DND-41 (cell line): ENCODE measurements around the gene KCTD20.

Source experiments
- ATAC-seq: fragments of 200-7000 bp; cut with Tn5 transposase; 3 replicates; pipeline ENCODE4 v1.9.1; 2021; ENCODE audit warnings: low read depth; ENCODE audit not compliant: insufficient read depth
- DNase-seq: peaks from one replicate; pipeline ENCODE4 v3.0.0-alpha.2; 2020
- H2AFZ ChIP-seq: 2 replicates; pipeline ENCODE4 v1.6.0; 2012; ENCODE audit warnings: low read depth, low read length
- H3K27ac ChIP-seq: 2 replicates; pipeline ENCODE4 v1.5.1; 2012; ENCODE audit warnings: low read length, inconsistent platforms
- H3K27me3 ChIP-seq: fragments of 200-600 bp; sonication (generic); 2 replicates; pipeline ENCODE4 v1.6.0; 2012; ENCODE audit warnings: low read length, mild to moderate bottlenecking, inconsistent platforms; ENCODE audit not compliant: insufficient read depth, poor library complexity
- H3K36me3 ChIP-seq: 2 replicates; pipeline ENCODE4 v1.5.1; 2012; ENCODE audit warnings: low read length, inconsistent platforms; ENCODE audit not compliant: insufficient read depth
- H3K4me1 ChIP-seq: 2 replicates; pipeline ENCODE4 v1.5.1; 2012; ENCODE audit warnings: mild to moderate bottlenecking, low read length; ENCODE audit not compliant: insufficient read depth
- H3K4me2 ChIP-seq: 2 replicates; pipeline ENCODE4 v1.6.0; 2012; ENCODE audit warnings: mild to moderate bottlenecking, moderate library complexity, low read length, inconsistent platforms; ENCODE audit not compliant: insufficient read depth
- H3K4me3 ChIP-seq, 2 experiments: fragments of 200-600 bp in 1 of 2; shearing (Covaris generic) in 1 of 2; 2 replicates each; pipeline ENCODE4 v1.5.1; 2012 to 2016; ENCODE audit warnings: inconsistent platforms in 2 of 2, low read length in 2 of 2, mild to moderate bottlenecking in 2 of 2, low read depth in 1 of 2, moderate library complexity in 1 of 2
- H3K79me2 ChIP-seq: 2 replicates; pipeline ENCODE4 v1.6.0; 2012; ENCODE audit warnings: low read length, inconsistent platforms; ENCODE audit not compliant: insufficient read depth
- H3K9ac ChIP-seq: 2 replicates; pipeline ENCODE4 v1.6.0; 2012; ENCODE audit warnings: low read depth, mild to moderate bottlenecking, inconsistent platforms, low read length, moderate library complexity
- H3K9me3 ChIP-seq: 2 replicates; pipeline ENCODE4 v1.5.1; 2012; ENCODE audit warnings: low read length, moderate library complexity, mild to moderate bottlenecking, inconsistent platforms; ENCODE audit not compliant: insufficient read depth, severe bottlenecking
- H4K20me1 ChIP-seq: 2 replicates; pipeline ENCODE4 v1.6.0; 2012; ENCODE audit warnings: low read length; ENCODE audit not compliant: insufficient read depth
- CTCF ChIP-seq: IDR thresholded peaks from 2 replicates; pipeline ENCODE4 v1.5.1; 2012; ENCODE audit warnings: borderline replicate concordance, low read length, moderate library complexity, mild to moderate bottlenecking; ENCODE audit not compliant: poor library complexity, severe bottlenecking; ENCODE audit errors: extremely low read depth
- EZH2 ChIP-seq: IDR thresholded peaks from 3 replicates; pipeline ENCODE4 v1.6.1; 2012; ENCODE audit warnings: borderline replicate concordance, low read depth, mild to moderate bottlenecking, moderate library complexity, low read length, inconsistent platforms; ENCODE audit not compliant: severe bottlenecking

The KCTD20 gene

GRCh38 chr6:36430351-36430750, 12.4 kb upstream of the KCTD20 start:
- Histone ChIP-seq H4K20me1 (no peaks in the 10 kb centered on the region), H2AFZ (no peak overlapping the region), H3K9me3 (no peaks in the 10 kb centered on the region), H3K27ac (no peak overlapping the region), H3K9ac (no peak overlapping the region), H3K79me2 (no peaks in the 10 kb centered on the region), H3K4me2 (no peak overlapping the region), H3K4me3 (no peak overlapping the region), H3K36me3 (no peaks in the 10 kb centered on the region), H3K27me3 (no peaks in the 10 kb centered on the region), H3K4me1 (no peaks in the 10 kb centered on the region)
- TF ChIP-seq CTCF, result no peak
- no peak for TF ChIP-seq EZH2
- ATAC-seq (no peak), DNase-seq (no peak)

DNA sequence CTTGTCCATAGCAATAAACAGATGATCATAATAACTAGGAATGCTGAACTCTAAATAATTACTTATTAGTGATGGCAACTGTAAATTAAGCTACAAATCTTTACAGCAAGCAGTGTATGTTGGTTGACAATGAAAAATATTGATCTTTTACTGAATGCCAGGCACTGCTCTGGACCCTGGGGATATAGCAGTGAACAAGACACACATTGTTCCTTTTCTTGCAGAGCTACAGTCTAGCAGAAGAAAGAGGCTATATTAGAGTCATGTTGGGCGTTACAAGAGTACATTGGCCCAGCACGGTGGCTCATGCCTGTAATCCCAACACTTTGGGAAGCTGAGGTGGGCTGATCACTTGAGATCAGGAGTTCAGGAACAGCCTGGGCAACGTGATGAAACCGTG, 11.6 kb upstream of the KCTD20 start:
- Histone ChIP-seq H3K9ac (no peak overlapping the region), H3K4me3 (no peak overlapping the region), H3K4me2 (no peak overlapping the region), H2AFZ (no peak overlapping the region), H3K36me3 (no peaks in the 10 kb centered on the region), H3K9me3 (no peaks in the 10 kb centered on the region), H3K79me2 (no peaks in the 10 kb centered on the region), H3K27ac (no peak overlapping the region), H4K20me1 (no peaks in the 10 kb centered on the region), H3K4me1 (no peaks in the 10 kb centered on the region), H3K27me3 (no peaks in the 10 kb centered on the region)
- TF ChIP-seq CTCF (no peak), EZH2 (no peak)
- DNase-seq (no peak), ATAC-seq (no peak)

DNA sequence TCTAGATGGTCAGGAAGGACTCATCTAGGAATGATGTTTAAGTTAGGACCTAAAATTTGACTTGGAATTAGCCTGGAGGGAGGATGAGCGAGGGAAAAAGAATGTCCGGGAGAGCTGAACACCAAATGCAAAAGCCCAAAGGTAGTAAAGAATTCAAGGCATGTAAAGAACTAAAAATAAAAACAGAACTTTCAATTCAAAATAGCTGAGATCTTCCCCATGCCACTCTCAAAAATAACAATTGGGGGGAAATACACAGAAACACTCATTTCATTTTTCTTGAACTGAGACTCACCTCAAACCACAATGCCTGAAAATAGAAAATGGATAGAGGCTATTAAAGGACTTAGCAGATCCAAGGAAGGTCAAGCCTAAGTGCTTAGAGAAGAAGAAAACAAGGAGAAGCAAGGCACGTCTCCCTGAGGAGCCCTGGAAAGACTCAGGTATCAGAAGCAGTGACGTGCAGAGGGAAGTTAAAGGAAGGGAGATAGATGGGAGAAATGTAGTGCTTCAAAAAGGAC, 10.6 kb upstream of the KCTD20 start:
- Histone ChIP-seq H3K9ac (no peak overlapping the region), H2AFZ (no peak overlapping the region), H3K4me3 (no peak overlapping the region), H3K27me3 (no peaks in the 10 kb centered on the region), H3K27ac (no peak overlapping the region), H4K20me1 (no peaks in the 10 kb centered on the region), H3K79me2 (no peaks in the 10 kb centered on the region), H3K36me3 (no peaks in the 10 kb centered on the region), H3K4me1 (no peaks in the 10 kb centered on the region), H3K4me2 (no peak overlapping the region), H3K9me3 (no peaks in the 10 kb centered on the region)
- ATAC-seq, result no peak
- TF ChIP-seq CTCF (no peak), EZH2 (no peak)
- no peak for DNase-seq

- Histone ChIP-seq H3K27ac (no peak overlapping the region), H3K4me2 (no peak overlapping the region), H2AFZ (no peak overlapping the region), H3K9me3 (no peaks in the 10 kb centered on the region), H3K36me3 (no peaks in the 10 kb centered on the region), H3K79me2 (no peaks in the 10 kb centered on the region), H3K4me3 (no peak overlapping the region), H3K4me1 (peaks cover 8% of the 10 kb centered on the region), H3K27me3 (no peaks in the 10 kb centered on the region), H4K20me1 (no peaks in the 10 kb centered on the region), H3K9ac (no peak overlapping the region)
- TF ChIP-seq CTCF, result no peak
- no peak for TF ChIP-seq EZH2
- DNase-seq (no peak), ATAC-seq (no peak)
These were observed 6.3 kb upstream of the KCTD20 start for GRCh38 chr6:36436466-36436865.
